B cell (primary cell): Measurements from ENCODE around the gene CACNG4. TPM values are rescaled to one million over a fixed set of nuclear protein-coding genes. Genes with fewer than 3 reads are reported as not detected.

Source experiments
- ATAC-seq: fragments of 200-7000 bp; cut with Tn5 transposase; one replicate; pipeline ENCODE4 v1.10.0; 2021; ENCODE audit warnings: low read depth, mild to moderate bottlenecking, moderate number of reproducible peaks, moderate library complexity
- CTCF ChIA-PET: fragments of 350-600 bp; sonication (Branson Sonifier 250); formaldehyde crosslinking; loops from one replicate; lab custom pipeline; 2021; ENCODE audit warnings: antibody characterized with exemption, inconsistent platforms; lab: Charles Lee
- POLR2A ChIA-PET: fragments of 350-600 bp; sonication (Branson Sonifier 250); formaldehyde crosslinking; loops from one replicate; lab custom pipeline; 2021; ENCODE audit warnings: antibody characterized with exemption; lab: Charles Lee
- DNase-seq: peaks from one replicate; pipeline ENCODE4 v3.0.0; 2013
- H2AFZ ChIP-seq: 2 replicates; pipeline ENCODE4 v1.6.1; 2012; ENCODE audit warnings: mild to moderate bottlenecking, low read depth, low read length; ENCODE audit not compliant: insufficient read depth, poor library complexity, severe bottlenecking
- H3K27ac ChIP-seq, 2 donors: 1 replicate in 1 of 2; 2 replicates in 1 of 2; pipeline ENCODE4 v1.5.1; 2012 to 2013; ENCODE audit warnings: low read length in 2 of 2, mild to moderate bottlenecking in 2 of 2, moderate library complexity in 1 of 2
- H3K27me3 ChIP-seq, 4 experiments: fragments of 200-600 bp in 1 of 4; sonication (generic) in 1 of 4; replicated peaks in 1 of 4; 1 replicate in 2 of 4; 2 replicates in 2 of 4; pipeline versions ENCODE4 v1.6.1 to v1.7.0; 2013 to 2016; ENCODE audit warnings: low read length in 3 of 4, mild to moderate bottlenecking in 2 of 4, mixed read lengths in 1 of 4, moderate library complexity in 1 of 4; ENCODE audit not compliant: insufficient read depth in 4 of 4, control insufficient read depth in 3 of 4; ENCODE audit errors: control extremely low read depth in 1 of 4
- H3K36me3 ChIP-seq, 2 experiments: replicated peaks in 1 of 2; 1 replicate in 1 of 2; 2 replicates in 1 of 2; pipeline versions ENCODE4 v1.6.1 to v1.7.1; 2013; ENCODE audit warnings: low read length in 1 of 2; ENCODE audit not compliant: insufficient read depth in 2 of 2, control insufficient read depth in 1 of 2; ENCODE audit errors: control extremely low read depth in 1 of 2, extremely low read depth in 1 of 2
- H3K4me1 ChIP-seq, 2 donors: fragments of 200-600 bp in 1 of 2; sonication (generic) in 1 of 2; 1 replicate in 1 of 2; 2 replicates in 1 of 2; pipeline versions ENCODE4 v1.5.1 to v1.6.1; 2013 to 2017; ENCODE audit warnings: low read length in 2 of 2; ENCODE audit not compliant: control insufficient read depth in 2 of 2, insufficient read depth in 2 of 2
- H3K4me2 ChIP-seq: replicated peaks from 2 replicates; pipeline ENCODE3; 2012; ENCODE audit warnings: mild to moderate bottlenecking, low read depth, low read length; ENCODE audit not compliant: poor library complexity, severe bottlenecking
- H3K4me3 ChIP-seq, 5 experiments: fragments of 200-600 bp in 1 of 5; sonication (generic) in 1 of 5; 1 replicate in 3 of 5; 2 replicates in 2 of 5; pipeline versions ENCODE4 v1.5.1 to v1.7.0; 2011 to 2016; ENCODE audit warnings: low read length in 4 of 5, mild to moderate bottlenecking in 4 of 5, low read depth in 2 of 5, control low read depth in 1 of 5, moderate library complexity in 1 of 5; ENCODE audit not compliant: insufficient read depth in 1 of 5; ENCODE audit errors: control extremely low read depth in 1 of 5, extremely low read depth in 1 of 5
- H3K79me2 ChIP-seq: fragments of 200-600 bp; sonication (generic); one replicate; pipeline ENCODE4 v1.6.0; 2016; ENCODE audit warnings: low read length; ENCODE audit not compliant: control insufficient read depth, insufficient read depth
- H3K9ac ChIP-seq: fragments of 200-600 bp; sonication (generic); 2 replicates; pipeline ENCODE4 v1.6.1; 2017; ENCODE audit warnings: mild to moderate bottlenecking, low read length, moderate library complexity
- H3K9me3 ChIP-seq, 3 donors: one replicate each; pipeline versions ENCODE4 v1.6.1 to v1.7.1; 2013; ENCODE audit warnings: low read length in 2 of 3; ENCODE audit not compliant: control insufficient read depth in 2 of 3, insufficient read depth in 1 of 3; ENCODE audit errors: control extremely low read depth in 1 of 3
- H4K20me1 ChIP-seq: 2 replicates; pipeline ENCODE4 v1.6.0; 2012; ENCODE audit warnings: mild to moderate bottlenecking, low read length; ENCODE audit not compliant: insufficient read depth, control insufficient read depth, poor library complexity, severe bottlenecking
- H3K27ac Mint-ChIP-seq: one replicate; pipeline ENCODE4 v1.8.0; 2021; ENCODE audit warnings: mixed read lengths
- H3K27me3 Mint-ChIP-seq: one replicate; pipeline ENCODE4 v1.8.0; 2021; ENCODE audit warnings: mixed read lengths
- H3K4me1 Mint-ChIP-seq: one replicate; pipeline ENCODE4 v1.8.0; 2021; ENCODE audit warnings: mixed read lengths
- H3K4me3 Mint-ChIP-seq: one replicate; pipeline ENCODE4 v1.8.0; 2021; ENCODE audit warnings: mixed read lengths
- H3K9me3 Mint-ChIP-seq: one replicate; pipeline ENCODE4 v1.8.0; 2022; ENCODE audit warnings: mixed read lengths; ENCODE audit not compliant: insufficient read depth
- EZH2 ChIP-seq: IDR thresholded peaks from 2 replicates; pipeline ENCODE4 v1.6.1; 2012; ENCODE audit warnings: borderline replicate concordance, low read depth, mild to moderate bottlenecking, moderate library complexity, low read length; ENCODE audit not compliant: insufficient read depth, poor library complexity, severe bottlenecking
- WGBS: methylation state at CpG from one replicate; pipeline ENCODE4 v1.1.5; 2013; ENCODE audit warnings: missing lambda C conversion rate; ENCODE audit not compliant: insufficient coverage; 5-methylcytosine and 5-hydroxymethylcytosine counted together
- intact Hi-C: fragments of 100-400 bp; cut with micrococcal nuclease; formaldehyde crosslinking; loops from one replicate; pipeline ENCODE4 v1.10.0; 2022
- polyA plus RNA-seq: library from polyadenylated mRNA; depleted of rRNA; stranded (reverse); fragments of >200 nt; gene quantifications from 2 replicates; pipeline ENCODE4 v1.2.3, GENCODE V29; 2012
- total RNA-seq, 2 donors: library from RNA; stranded (reverse); fragments of 120-200 nt in 1 of 2; gene quantifications; 1 replicate in 1 of 2; 2 replicates in 1 of 2; pipeline versions ENCODE4 v1.2.3 to v1.2.4, GENCODE V29; 2013 to 2022
- TF ChIP-seq, protein P1 (sequence below): fragments of 200-600 bp; IDR thresholded peaks from one replicate; pipeline ENCODE4 v1.8.0; 2022; ENCODE audit warnings: antibody characterized with exemption, mild to moderate bottlenecking

The CACNG4 gene
- total and polyA plus RNA-seq, 2 donors (not counting 1 experiment from before 2014, with no cell fraction given) = not detected

DNA sequence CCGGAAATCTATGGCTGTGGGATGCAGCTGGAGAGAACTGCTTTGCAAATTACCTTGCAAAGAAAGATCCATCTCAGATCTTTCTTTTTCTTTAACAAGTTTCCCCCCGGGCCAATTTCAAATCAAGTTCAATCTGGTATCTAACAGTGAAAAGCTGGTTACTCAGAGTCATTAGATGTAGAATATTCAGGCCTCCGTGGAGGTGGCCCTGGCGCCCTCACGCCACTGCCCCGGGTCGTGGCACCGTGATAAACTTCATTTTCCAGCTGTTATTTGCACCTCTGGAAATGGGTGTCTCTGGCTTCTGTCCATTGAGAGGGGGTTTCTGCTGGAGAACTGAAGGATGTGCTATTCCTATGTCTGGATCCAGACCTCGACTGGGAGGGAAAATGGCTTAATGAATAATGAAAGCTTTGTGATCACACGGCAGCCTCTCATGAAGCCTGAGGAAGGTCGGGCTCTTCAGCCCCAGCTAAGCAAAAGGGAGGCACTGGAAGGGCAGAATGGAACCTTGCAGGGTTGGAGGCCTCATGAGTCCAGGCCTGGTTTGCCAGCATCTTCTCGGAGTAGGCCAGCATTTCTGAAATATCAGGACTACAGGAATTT is 30.5 kb downstream of the CACNG4 start:
- no peak overlapping the region for H3K4me3 Mint-ChIP-seq

DNA sequence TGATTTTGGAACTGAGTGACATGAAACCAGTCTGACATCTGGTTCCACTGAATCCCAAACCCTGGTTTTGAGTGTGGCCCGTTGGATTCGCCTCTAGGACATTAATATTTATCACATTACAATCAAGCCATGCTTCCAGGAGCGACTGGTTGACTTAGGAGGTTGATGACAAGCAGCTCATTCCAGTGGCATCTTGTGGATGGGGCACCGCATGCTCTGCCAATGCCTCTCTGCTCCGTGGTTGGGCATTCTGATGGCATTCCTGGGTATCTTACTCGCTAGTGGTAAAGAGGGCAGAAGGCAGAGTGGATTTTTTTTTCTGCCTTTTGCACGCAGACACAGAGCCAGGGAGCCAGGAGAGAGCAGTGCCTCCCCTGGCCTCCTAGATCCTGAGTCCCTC is 31.4 kb downstream of the CACNG4 start:
- TF ChIP-seq, protein P1, sequence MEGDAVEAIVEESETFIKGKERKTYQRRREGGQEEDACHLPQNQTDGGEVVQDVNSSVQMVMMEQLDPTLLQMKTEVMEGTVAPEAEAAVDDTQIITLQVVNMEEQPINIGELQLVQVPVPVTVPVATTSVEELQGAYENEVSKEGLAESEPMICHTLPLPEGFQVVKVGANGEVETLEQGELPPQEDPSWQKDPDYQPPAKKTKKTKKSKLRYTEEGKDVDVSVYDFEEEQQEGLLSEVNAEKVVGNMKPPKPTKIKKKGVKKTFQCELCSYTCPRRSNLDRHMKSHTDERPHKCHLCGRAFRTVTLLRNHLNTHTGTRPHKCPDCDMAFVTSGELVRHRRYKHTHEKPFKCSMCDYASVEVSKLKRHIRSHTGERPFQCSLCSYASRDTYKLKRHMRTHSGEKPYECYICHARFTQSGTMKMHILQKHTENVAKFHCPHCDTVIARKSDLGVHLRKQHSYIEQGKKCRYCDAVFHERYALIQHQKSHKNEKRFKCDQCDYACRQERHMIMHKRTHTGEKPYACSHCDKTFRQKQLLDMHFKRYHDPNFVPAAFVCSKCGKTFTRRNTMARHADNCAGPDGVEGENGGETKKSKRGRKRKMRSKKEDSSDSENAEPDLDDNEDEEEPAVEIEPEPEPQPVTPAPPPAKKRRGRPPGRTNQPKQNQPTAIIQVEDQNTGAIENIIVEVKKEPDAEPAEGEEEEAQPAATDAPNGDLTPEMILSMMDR = no peak
- CTCF ChIA-PET = no interaction called here
- H3K4me3 ChIP-seq = no peak overlapping the region
- no peaks in the 10 kb centered on the region for H3K4me1 ChIP-seq
- ATAC-seq (no peak), DNase-seq (no peak)
- H3K27me3 ChIP-seq = no peaks in the 10 kb centered on the region
- Mint-ChIP-seq H3K27ac (no peak overlapping the region), H3K4me1 (no peaks in the 10 kb centered on the region), H3K4me3 (no peak overlapping the region), H3K9me3 (no peaks in the 10 kb centered on the region), H3K27me3 (peaks cover 11% of the 10 kb centered on the region)
- H3K27ac ChIP-seq = no peak overlapping the region
- intact Hi-C loops = no loop called here
- H3K36me3 ChIP-seq = no peaks in the 10 kb centered on the region
- WGBS = 93% methylated on average over 5 of the region's 7 CpGs
- H3K9me3 ChIP-seq = peaks cover 0 to 7% (median 0%) of the 10 kb centered on the region in 3 donors
- H3K4me2 ChIP-seq = no peak overlapping the region
- no peak overlapping the region for H3K9ac ChIP-seq
- POLR2A ChIA-PET = no interaction called here
- no peaks in the 10 kb centered on the region for H4K20me1 ChIP-seq
- no peak overlapping the region for H2AFZ ChIP-seq
- no peaks in the 10 kb centered on the region for H3K79me2 ChIP-seq

More for the DNA sequence above, 30.5 kb downstream of the CACNG4 start:
- intact Hi-C loops = no loop called here
- no peaks in the 10 kb centered on the region for H3K36me3 ChIP-seq
- H3K4me1 ChIP-seq = no peaks in the 10 kb centered on the region
- peaks cover 0 to under 1% (median 0%) of the 10 kb centered on the region in 3 donors for H3K9me3 ChIP-seq
- 93% methylated on average over 8 of the region's 12 CpGs for WGBS
- no peak overlapping the region for H3K4me2 ChIP-seq
- H3K27ac ChIP-seq = no peak overlapping the region
- H3K4me3 ChIP-seq = no peak overlapping the region
- no peak overlapping the region for H3K9ac ChIP-seq
- DNase-seq = no peak
- H3K27me3 Mint-ChIP-seq = peaks cover 15% of the 10 kb centered on the region
- ChIA-PET CTCF (no interaction called here), POLR2A (no interaction called here)
- no peak for ATAC-seq
- no peak overlapping the region for H3K27ac Mint-ChIP-seq
- no peaks in the 10 kb centered on the region for H3K27me3 ChIP-seq
- no peaks in the 10 kb centered on the region for H3K4me1 Mint-ChIP-seq
- TF ChIP-seq, protein P1 = no peak
- TF ChIP-seq EZH2 = no peak
- no peaks in the 10 kb centered on the region for H4K20me1 ChIP-seq
- H2AFZ ChIP-seq = no peak overlapping the region
- no peaks in the 10 kb centered on the region for H3K9me3 Mint-ChIP-seq
- H3K79me2 ChIP-seq = no peaks in the 10 kb centered on the region
